Activated T-helper 17 cell treated with anti-CD3 and anti-CD28 coated beads, Interleukin-2, amount 50 U/mL, for 72 hours (primary cell): Measurements from ENCODE around the gene UBASH3A. TPM values are rescaled to one million over a fixed set of nuclear protein-coding genes. Genes with fewer than 3 reads are reported as not detected.
"Not testable (repeated sequence)": the region's sequence is repeated elsewhere in the genome, so short reads cannot be mapped to it uniquely, and the experiment has no call there.

ENCODE experiments used
- ATAC-seq: fragments of 150-1000 bp; cut with Tn5 transposase; replicated peaks from 2 replicates; pipeline ENCODE4 v1.10.0; 2021; ENCODE audit warnings: mild to moderate bottlenecking, moderate library complexity
- H3K27ac Mint-ChIP-seq: one replicate; pipeline ENCODE4 v1.8.0; 2022; ENCODE audit warnings: mixed read lengths
- H3K27me3 Mint-ChIP-seq: one replicate; pipeline ENCODE4 v1.8.0; 2022; ENCODE audit warnings: mixed read lengths
- H3K36me3 Mint-ChIP-seq: one replicate; pipeline ENCODE4 v1.8.0; 2022; ENCODE audit warnings: low read depth, mild to moderate bottlenecking, mixed read lengths
- H3K4me1 Mint-ChIP-seq: one replicate; pipeline ENCODE4 v1.8.0; 2022; ENCODE audit warnings: mixed read lengths
- H3K4me3 Mint-ChIP-seq: one replicate; pipeline ENCODE4 v1.8.0; 2022; ENCODE audit warnings: mild to moderate bottlenecking, mixed read lengths
- H3K9me3 Mint-ChIP-seq: one replicate; pipeline ENCODE4 v1.8.0; 2022; ENCODE audit warnings: mixed read lengths
- total RNA-seq, 2 donors: library from RNA; stranded (reverse); gene quantifications; one replicate each; pipeline ENCODE4 v1.2.3, GENCODE V29; 2022

UBASH3A gene
- total RNA-seq, 2 donors from 2014 or later, result 28.3 to 42.1 TPM

DNA sequence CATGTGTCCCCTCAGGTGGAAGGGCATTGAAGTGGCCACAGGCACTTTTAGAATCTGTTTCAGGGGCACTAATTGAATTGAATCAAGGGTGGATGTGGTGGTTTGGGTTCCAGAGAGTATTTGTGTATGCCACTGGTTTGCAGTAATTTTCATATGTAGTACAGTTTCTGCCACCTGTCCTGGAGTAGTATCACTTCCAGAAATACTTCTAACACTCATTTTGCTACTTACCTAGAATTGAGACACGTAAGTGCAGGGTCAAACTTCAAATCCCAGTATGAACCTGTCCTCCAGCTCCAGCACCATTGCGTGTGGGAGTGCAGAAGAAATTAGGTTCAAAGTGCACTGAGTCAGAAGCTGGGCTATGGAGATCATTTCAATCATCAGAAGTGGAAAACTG lies 65.6 kb downstream of the UBASH3A start:
- Mint-ChIP-seq H3K27ac (no peak overlapping the region), H3K36me3 (no peaks in the 10 kb centered on the region), H3K4me3 (no peak overlapping the region), H3K27me3 (peaks cover under 1% of the 10 kb centered on the region), H3K9me3 (peaks cover under 1% of the 10 kb centered on the region), H3K4me1 (peaks cover 23% of the 10 kb centered on the region)
- ATAC-seq, result peak; percentile 62

DNA sequence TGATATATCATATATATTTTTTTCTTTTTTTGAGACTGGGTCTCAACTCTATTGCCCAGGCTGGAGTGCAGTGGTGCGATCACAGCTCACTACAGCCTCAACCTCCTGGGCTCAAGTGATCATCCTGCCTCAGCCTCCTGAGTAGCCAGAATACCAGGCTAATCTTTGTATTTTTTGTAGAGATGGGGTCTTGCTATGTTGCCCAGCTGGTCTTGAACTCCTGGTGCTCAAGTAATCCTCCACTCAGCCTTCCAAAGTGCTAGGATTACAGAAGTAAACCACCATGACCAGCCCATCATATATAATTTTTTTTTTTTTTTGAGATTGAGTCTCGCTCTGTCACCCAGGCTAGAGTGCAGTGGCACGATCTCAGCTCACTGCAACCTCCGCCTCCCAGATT lies 66.0 kb downstream of the UBASH3A start:
- not testable (repeated sequence) for H3K36me3 Mint-ChIP-seq, H3K4me3 Mint-ChIP-seq, H3K27ac Mint-ChIP-seq, H3K27me3 Mint-ChIP-seq, H3K9me3 Mint-ChIP-seq, ATAC-seq
- peaks cover 26% of the 10 kb centered on the region for H3K4me1 Mint-ChIP-seq

DNA sequence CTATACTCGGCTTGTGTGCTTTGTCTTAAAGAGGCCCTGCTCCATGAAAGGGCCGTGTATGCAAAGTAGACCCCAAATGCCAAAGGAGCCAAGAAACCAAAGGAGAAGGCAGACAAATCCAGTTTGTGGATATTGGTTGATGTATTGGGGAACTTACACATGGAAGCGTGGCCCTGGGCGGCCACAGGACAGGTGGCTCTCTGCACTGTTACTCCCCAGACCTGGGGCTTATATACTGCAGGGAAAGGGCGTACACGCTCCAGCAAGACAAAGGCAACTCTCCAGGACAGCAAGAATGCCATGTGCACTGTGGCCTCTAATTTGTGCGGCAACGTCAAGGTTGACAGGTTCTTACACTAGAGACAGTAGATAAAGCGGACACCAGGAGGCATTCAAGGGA lies 67.5 kb downstream of the UBASH3A start:
- H3K4me3 Mint-ChIP-seq, result no peak overlapping the region
- no peaks in the 10 kb centered on the region for H3K36me3 Mint-ChIP-seq
- no peaks in the 10 kb centered on the region for H3K9me3 Mint-ChIP-seq
- no peak for ATAC-seq
- no peak overlapping the region for H3K27ac Mint-ChIP-seq
- H3K27me3 Mint-ChIP-seq, result peaks cover 4% of the 10 kb centered on the region
- peaks cover 13% of the 10 kb centered on the region for H3K4me1 Mint-ChIP-seq

DNA sequence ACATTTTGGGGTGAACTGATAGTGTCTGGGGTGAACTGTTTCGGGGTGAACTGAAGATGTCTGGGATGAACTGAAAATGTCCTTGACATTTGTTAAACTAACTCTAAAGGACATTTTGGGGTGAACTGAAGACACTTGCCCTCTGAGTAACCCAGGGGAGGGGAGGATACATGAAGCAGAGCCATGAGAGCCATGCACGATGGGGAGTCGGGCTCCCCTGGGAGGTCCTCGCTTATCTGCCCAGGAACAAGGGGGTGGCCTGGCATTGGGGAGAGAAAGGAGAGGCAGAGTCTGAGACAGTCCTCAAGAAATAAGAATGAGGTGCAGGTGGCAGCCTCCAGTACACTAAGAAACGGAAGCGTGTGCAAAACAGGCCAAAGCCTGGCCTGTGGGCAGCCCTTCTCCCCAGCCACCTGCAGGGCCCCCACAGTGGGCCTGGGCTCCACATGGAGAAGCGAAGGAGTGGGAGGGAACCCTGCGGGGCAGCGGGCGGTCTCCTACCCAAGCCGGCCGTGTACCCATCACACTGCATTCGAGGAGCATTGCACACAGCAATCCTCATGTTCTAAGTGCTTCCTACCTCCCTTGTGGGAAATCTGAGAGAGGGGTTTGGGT lies 68.1 kb downstream of the UBASH3A start:
- H3K9me3 Mint-ChIP-seq, result no peaks in the 10 kb centered on the region
- ATAC-seq, result no peak

DNA sequence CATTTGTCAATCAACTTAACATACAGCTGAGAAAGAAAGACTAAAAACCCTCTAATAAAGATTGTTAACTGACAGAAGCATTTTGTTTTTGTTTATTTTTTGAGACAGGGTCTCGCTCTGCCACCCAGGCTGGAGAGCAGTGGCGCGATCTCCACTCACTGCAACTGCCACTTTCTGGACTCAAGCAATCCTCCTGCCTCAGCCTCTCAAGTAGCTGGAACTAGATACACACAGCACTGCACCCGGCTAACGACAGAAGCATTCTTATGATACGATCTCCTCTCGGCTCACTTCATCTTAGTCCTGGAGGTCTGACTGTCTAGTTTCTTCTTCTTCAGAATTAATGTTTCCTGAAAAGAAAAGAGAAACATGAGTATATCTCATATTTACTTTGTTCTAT lies 68.8 kb downstream of the UBASH3A start:
- H3K36me3 Mint-ChIP-seq, result no peaks in the 10 kb centered on the region
- no peak for ATAC-seq
- H3K9me3 Mint-ChIP-seq, result no peaks in the 10 kb centered on the region
- H3K4me3 Mint-ChIP-seq, result no peak overlapping the region
- H3K27me3 Mint-ChIP-seq, result peaks cover 4% of the 10 kb centered on the region
- peaks cover 12% of the 10 kb centered on the region for H3K4me1 Mint-ChIP-seq
- H3K27ac Mint-ChIP-seq, result no peak overlapping the region

More for the DNA sequence above, 68.1 kb downstream of the UBASH3A start:
- Mint-ChIP-seq H3K36me3 (no peaks in the 10 kb centered on the region), H3K27me3 (peaks cover 4% of the 10 kb centered on the region), H3K4me3 (no peak overlapping the region), H3K4me1 (peaks cover 13% of the 10 kb centered on the region), H3K27ac (no peak overlapping the region)

GRCh38 chr21:42473498-42474042 lies 69.9 kb downstream of the UBASH3A start:
- Mint-ChIP-seq H3K36me3 (no peaks in the 10 kb centered on the region), H3K27me3 (peaks cover 4% of the 10 kb centered on the region), H3K4me1 (peaks cover 9% of the 10 kb centered on the region), H3K4me3 (no peak overlapping the region), H3K9me3 (no peaks in the 10 kb centered on the region), H3K27ac (no peak overlapping the region)
- ATAC-seq, result no peak

DNA sequence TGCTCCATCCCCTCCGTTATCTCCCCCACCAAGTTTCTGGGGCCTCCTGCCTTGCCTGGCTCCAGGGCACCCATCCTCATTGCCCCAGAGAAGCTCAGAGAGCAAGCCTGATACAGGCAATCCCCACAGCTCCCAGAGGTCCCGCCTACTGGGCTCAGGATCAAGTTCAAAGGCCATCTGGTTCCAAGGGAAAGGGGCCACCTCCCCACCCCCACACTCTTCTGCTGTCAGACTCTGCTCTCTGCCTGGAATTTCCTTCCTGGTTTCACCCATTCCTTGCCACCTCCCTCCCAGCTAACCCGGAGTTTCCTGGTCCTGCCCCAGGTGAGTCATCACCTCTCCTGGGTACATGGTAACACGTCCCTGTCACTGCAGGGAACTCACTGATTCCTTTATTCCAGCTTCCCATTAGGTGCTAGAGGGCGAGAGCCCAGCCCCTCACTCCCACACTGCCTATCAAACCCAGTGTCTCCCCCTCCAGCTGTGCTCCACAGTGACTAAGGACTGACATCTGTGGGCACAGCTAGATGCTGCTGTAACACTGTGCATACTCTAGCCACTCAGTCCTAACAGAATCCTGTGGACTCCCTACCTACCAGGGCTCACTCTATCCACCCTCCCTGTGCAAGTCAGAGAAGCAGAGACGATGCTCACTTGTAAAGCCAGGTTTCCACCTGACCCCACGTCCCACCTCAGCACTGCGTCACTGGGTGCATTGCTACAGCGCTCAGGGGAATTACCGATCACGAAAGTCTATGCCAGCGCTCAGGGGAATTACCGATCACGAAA lies 70.5 kb downstream of the UBASH3A start:
- Mint-ChIP-seq H3K4me3 (peak overlapping the region; percentile 9), H3K27ac (peak overlapping the region; percentile 49), H3K27me3 (peaks cover 4% of the 10 kb centered on the region), H3K4me1 (peaks cover 9% of the 10 kb centered on the region), H3K9me3 (no peaks in the 10 kb centered on the region), H3K36me3 (no peaks in the 10 kb centered on the region)
- peak; percentile 74 for ATAC-seq

DNA sequence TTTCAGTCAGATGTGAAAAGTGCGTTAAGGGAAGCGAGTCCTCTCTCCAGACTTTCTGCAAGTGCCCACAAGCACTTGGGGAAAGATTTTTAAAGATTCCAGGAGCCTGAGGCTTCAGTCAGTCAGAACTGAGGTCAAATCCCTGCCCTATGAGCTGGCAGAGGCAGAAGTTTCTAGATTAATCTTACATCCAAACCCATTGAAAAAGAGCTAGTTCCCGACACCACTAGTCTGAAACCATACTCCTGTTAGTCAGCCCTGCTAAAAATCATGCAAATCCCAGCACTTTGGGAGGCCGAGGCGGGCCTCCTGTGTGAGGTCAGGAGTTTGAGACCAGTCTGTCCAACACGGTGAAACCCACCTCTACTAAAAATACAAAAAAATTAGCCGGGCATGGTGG lies 71.3 kb downstream of the UBASH3A start:
- Mint-ChIP-seq H3K36me3 (no peaks in the 10 kb centered on the region), H3K27me3 (peaks cover 4% of the 10 kb centered on the region), H3K9me3 (no peaks in the 10 kb centered on the region), H3K4me3 (no peak overlapping the region), H3K4me1 (peaks cover 9% of the 10 kb centered on the region), H3K27ac (no peak overlapping the region)
- ATAC-seq, result peak; percentile 67

DNA sequence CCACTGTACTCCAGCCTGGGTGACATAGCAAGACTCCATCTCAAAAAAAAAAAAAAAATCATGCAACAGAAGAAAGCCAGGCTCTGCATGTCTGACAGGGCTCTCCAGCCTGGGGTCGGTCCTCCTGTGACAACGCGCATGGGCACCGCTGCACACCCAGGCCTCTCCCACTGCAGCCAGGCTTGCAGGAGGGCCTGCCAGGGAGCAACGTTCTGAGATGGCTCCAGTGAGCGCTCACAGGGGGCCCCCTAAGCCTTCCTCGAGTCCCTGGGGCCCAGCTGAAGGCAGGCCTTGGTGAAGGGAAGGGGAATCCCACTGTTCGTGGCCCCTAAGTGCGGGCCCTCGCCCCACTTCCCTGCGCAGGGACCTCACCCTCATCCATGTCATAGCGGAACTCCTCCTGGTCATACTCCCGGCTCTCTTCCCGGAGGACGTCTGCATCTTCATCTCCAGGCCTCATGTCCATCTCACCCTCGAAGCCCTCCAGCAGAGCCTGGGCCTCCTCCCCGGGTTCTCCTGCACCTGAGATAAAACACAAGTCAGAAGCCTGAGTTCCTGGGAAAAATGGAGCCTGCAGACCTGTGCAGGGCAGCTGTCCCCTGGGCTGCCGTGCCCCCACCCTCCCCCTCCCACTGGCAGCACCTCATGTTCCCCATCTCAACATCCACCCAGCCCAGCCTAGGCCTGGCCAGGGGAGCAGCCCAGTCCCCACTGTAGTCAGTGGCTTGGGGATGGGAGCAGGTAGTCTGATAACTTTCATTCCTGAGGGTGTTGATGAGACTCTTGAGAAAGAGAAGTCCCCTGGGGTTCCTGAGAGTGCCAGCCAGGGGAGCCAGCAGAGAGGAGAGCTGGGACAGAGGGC lies 72.1 kb downstream of the UBASH3A start:
- H3K27me3 Mint-ChIP-seq, result peaks cover 4% of the 10 kb centered on the region
- no peak overlapping the region for H3K4me3 Mint-ChIP-seq
- peaks cover 9% of the 10 kb centered on the region for H3K4me1 Mint-ChIP-seq
- no peaks in the 10 kb centered on the region for H3K9me3 Mint-ChIP-seq
- H3K27ac Mint-ChIP-seq, result no peak overlapping the region
- H3K36me3 Mint-ChIP-seq, result no peaks in the 10 kb centered on the region
- ATAC-seq, result no peak

DNA sequence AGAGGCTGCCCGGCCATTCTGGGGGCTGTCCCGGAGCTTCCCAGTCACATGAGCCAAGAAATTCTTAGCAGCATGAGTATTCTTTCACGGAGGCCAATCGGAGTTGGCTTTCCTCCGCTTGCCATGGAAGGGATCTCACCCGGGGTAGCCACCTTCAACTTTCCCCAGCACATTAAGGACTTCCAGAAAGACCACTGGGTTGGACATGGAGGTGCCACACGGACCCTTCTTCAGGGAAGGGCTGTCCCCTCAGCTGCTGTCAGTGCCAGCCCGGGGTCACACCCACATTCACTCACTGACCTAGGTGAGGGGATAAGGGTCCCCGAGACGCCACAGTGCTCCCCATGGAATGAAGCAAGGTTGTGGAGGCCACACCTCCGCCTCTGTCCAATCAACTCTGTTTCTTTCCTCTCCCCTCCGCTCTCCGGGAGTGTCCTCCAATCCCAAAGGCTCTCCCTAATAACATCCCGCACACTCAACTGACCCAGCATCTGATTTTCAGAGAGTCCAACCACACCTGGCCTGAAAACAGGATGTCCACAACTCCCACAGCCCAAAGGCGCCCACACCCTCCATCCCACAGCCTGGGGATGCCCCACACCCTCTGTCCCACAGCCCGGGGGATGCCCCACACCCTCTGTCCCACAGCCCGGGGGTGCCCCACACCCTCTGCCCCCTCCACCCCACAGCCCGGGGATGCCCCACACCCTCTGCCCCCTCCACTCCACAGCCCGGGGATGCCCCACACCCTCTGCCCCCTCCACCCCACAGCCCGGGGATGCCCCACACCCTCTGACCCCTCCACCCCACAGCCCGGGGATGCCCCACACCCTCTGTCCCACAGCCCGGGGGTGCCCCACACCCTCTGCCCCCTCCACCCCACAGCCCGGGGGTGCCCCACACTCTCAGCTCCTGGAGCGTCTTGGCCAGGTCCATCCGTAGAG lies 73.0 kb downstream of the UBASH3A start:
- peaks cover 4% of the 10 kb centered on the region for H3K27me3 Mint-ChIP-seq
- no peaks in the 10 kb centered on the region for H3K36me3 Mint-ChIP-seq
- no peaks in the 10 kb centered on the region for H3K9me3 Mint-ChIP-seq
- peaks cover 9% of the 10 kb centered on the region for H3K4me1 Mint-ChIP-seq
- H3K27ac Mint-ChIP-seq, result no peak overlapping the region
- ATAC-seq, result no peak
- H3K4me3 Mint-ChIP-seq, result no peak overlapping the region

- Mint-ChIP-seq H3K27ac (no peak overlapping the region), H3K4me3 (no peak overlapping the region), H3K27me3 (peaks cover 4% of the 10 kb centered on the region), H3K36me3 (no peaks in the 10 kb centered on the region), H3K9me3 (no peaks in the 10 kb centered on the region), H3K4me1 (peaks cover 9% of the 10 kb centered on the region)
- no peak for ATAC-seq
These were observed 74.8 kb downstream of the UBASH3A start for GRCh38 chr21:42478504-42478903.

- no peak overlapping the region for H3K4me3 Mint-ChIP-seq
- no peak overlapping the region for H3K27ac Mint-ChIP-seq
- no peaks in the 10 kb centered on the region for H3K9me3 Mint-ChIP-seq
- peaks cover 2% of the 10 kb centered on the region for H3K4me1 Mint-ChIP-seq
- H3K27me3 Mint-ChIP-seq, result peaks cover under 1% of the 10 kb centered on the region
- ATAC-seq, result no peak
- no peaks in the 10 kb centered on the region for H3K36me3 Mint-ChIP-seq
These were observed 75.9 kb downstream of the UBASH3A start for GRCh38 chr21:42479582-42479981.

GRCh38 chr21:42480736-42481135 lies 77.0 kb downstream of the UBASH3A start:
- H3K27ac Mint-ChIP-seq, result no peak overlapping the region
- no peaks in the 10 kb centered on the region for H3K36me3 Mint-ChIP-seq
- ATAC-seq, result no peak
- no peaks in the 10 kb centered on the region for H3K4me1 Mint-ChIP-seq
- H3K4me3 Mint-ChIP-seq, result no peak overlapping the region
- H3K27me3 Mint-ChIP-seq, result no peaks in the 10 kb centered on the region
- H3K9me3 Mint-ChIP-seq, result no peaks in the 10 kb centered on the region
